HL-60 (cell line): ENCODE measurements around the gene ANKRD1.

Experiments used
- CTCF ChIP-seq: IDR thresholded peaks from one replicate; pipeline ENCODE4 v1.5.1; 2011; ENCODE audit warnings: low read length, control low read depth, inconsistent platforms; ENCODE audit not compliant: insufficient read depth
- GABPA ChIP-seq: IDR thresholded peaks from 2 replicates; pipeline ENCODE4 v1.6.1; 2012; ENCODE audit warnings: low read depth
- POLR2AphosphoS5 ChIP-seq: IDR thresholded peaks from 2 replicates; pipeline ENCODE4 v1.6.1; 2012; ENCODE audit warnings: low read depth
- SPI1 ChIP-seq: IDR thresholded peaks from 2 replicates; pipeline ENCODE4 v1.6.1; 2012; ENCODE audit warnings: low read depth, mild to moderate bottlenecking, borderline replicate concordance

- TF ChIP-seq CTCF, result no peak
- TF ChIP-seq POLR2AphosphoS5, result no peak
- TF ChIP-seq SPI1, result no peak
- TF ChIP-seq GABPA, result no peak
Measured at GRCh38 chr10:90925079-90926029, 4.5 kb upstream of the ANKRD1 start.
